NK-92 (cell line): Measurements from ENCODE around the gene GRIA3.

Experiments used
- DNase-seq: peaks from one replicate; lab custom pipeline; 2025; ENCODE audit not compliant: unreplicated experiment; lab: John Stamatoyannopoulos, UW

Gene GRIA3

GRCh38 chrX:123184219-123184865 is at the start of gene GRIA3:
TSS of gene GRIA3 (plus strand) at chrX:123184278. CDS start at chrX:123184536, 258 bp downstream.
- DNase-seq, result no peak

- no peak for DNase-seq
Observed at GRCh38 chrX:123138473-123138872, 45.6 kb upstream of the GRIA3 start.

GRCh38 chrX:123140454-123140853 is 43.6 kb upstream of the GRIA3 start:
- DNase-seq, result no peak

GRCh38 chrX:123140904-123141303 is 43.2 kb upstream of the GRIA3 start:
- no peak for DNase-seq

- no peak for DNase-seq
Observed at GRCh38 chrX:123153846-123154335, 30.2 kb upstream of the GRIA3 start.

GRCh38 chrX:123155327-123155726 is 28.8 kb upstream of the GRIA3 start:
- no peak for DNase-seq

GRCh38 chrX:123157586-123157985 is 26.5 kb upstream of the GRIA3 start:
- no peak for DNase-seq

GRCh38 chrX:123159403-123159802 is 24.7 kb upstream of the GRIA3 start:
- DNase-seq, result no peak

GRCh38 chrX:123167621-123168020 is 16.5 kb upstream of the GRIA3 start:
- DNase-seq, result no peak

- DNase-seq, result no peak
Observed at GRCh38 chrX:123169247-123169901, 14.7 kb upstream of the GRIA3 start.

- no peak for DNase-seq
Observed at GRCh38 chrX:123170546-123170945, 13.5 kb upstream of the GRIA3 start.

GRCh38 chrX:123171781-123172180 is 12.3 kb upstream of the GRIA3 start:
- DNase-seq, result no peak

GRCh38 chrX:123172869-123173268 is 11.2 kb upstream of the GRIA3 start:
- DNase-seq, result no peak

- no peak for DNase-seq
Observed at GRCh38 chrX:123173833-123174232, 10.2 kb upstream of the GRIA3 start.

GRCh38 chrX:123175366-123176122 is 8.5 kb upstream of the GRIA3 start:
- DNase-seq, result no peak

GRCh38 chrX:123181233-123181914 is 2.7 kb upstream of the GRIA3 start:
- no peak for DNase-seq

GRCh38 chrX:123184866-123185276 is 793 bp downstream of the GRIA3 start:
- no peak for DNase-seq

GRCh38 chrX:123185721-123186120 is 1.6 kb downstream of the GRIA3 start:
- DNase-seq, result no peak

- no peak for DNase-seq
Observed at GRCh38 chrX:123186801-123187200, 2.7 kb downstream of the GRIA3 start.

- DNase-seq, result no peak
Observed at GRCh38 chrX:123188081-123188480, 4.0 kb downstream of the GRIA3 start.

- no peak for DNase-seq
Observed at GRCh38 chrX:123189338-123189737, 5.3 kb downstream of the GRIA3 start.
